Measurements from ENCODE around the gene VILL.

Gene VILL

GRCh38 chr3:38054499-38055001, 64.0 kb downstream of the VILL start:
- Histone ChIP-seq H3K4me3 (ENCODE audit: low read length) (no peak overlapping the region), H3K79me2 (ENCODE audit: low read length) (no peaks in the 10 kb centered on the region), H3K4me2 (ENCODE audit: low read depth, low read length) (no peak overlapping the region), H3K9ac (ENCODE audit: low read length) (no peak overlapping the region), H2AFZ (ENCODE audit: low read length) (no peak overlapping the region), H3K36me3 (replicated peaks; ENCODE audit: insufficient read depth, low read length) (no peaks in the 10 kb centered on the region), H3K9me3 (replicated peaks; ENCODE audit: insufficient read depth, low read length) (no peaks in the 10 kb centered on the region), H3K4me1 (ENCODE audit: low read length) (no peaks in the 10 kb centered on the region), H3K27ac (ENCODE audit: low read length) (no peak overlapping the region), H4K20me1 (ENCODE audit: insufficient read depth, low read length) (no peaks in the 10 kb centered on the region), H3F3A (ENCODE audit: insufficient read depth, low read length) (no peaks in the 10 kb centered on the region), H3K9me2 (replicated peaks; ENCODE audit: insufficient read depth, low read length) (no peaks in the 10 kb centered on the region), H3K27me3 (replicated peaks; ENCODE audit: insufficient read depth, low read length) (no peaks in the 10 kb centered on the region)
- TF ChIP-seq EZH2phosphoT487 (IDR thresholded peaks at IDR 0.05; ENCODE audit: low read length) (no peak), EZH2 (optimal IDR thresholded peaks at IDR 0.05; ENCODE audit: low read depth, low read length) (no peak), CTCF (IDR thresholded peaks at IDR 0.05; ENCODE audit: low read length) (no peak)
- DNase-seq = no peak
